Stimulated activated naive CD4-positive, alpha-beta T cell (primary cell): ENCODE measurements around the gene PACSIN1.

Experiments used
- DNase-seq, 6 experiments: peaks; one replicate each; lab custom pipeline; 2025; lab: John Stamatoyannopoulos, UW

The PACSIN1 gene

DNA sequence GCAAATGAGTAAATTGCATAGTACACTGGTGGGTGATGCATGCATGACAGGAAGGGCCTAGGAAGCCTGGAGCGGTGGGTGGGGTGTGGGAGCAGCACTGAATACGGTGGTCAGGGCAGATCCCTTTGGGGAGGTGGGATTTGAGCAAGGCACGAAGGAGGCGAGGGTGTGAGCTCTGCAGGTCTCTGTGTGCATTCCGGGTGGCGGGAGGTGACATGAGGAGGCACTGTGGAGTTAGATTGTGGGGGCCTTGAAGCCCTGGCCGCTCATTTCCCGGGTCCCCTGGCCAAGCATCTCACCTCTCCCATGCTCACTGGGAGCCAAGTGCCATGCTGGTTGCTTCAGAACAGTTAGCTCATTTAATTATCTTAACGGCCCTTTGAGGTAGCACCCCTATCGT lies 96.5 kb downstream of the PACSIN1 start:
- no peak for DNase-seq

GRCh38 chr6:34562861-34563512 lies 97.1 kb downstream of the PACSIN1 start:
- no peak for DNase-seq

DNA sequence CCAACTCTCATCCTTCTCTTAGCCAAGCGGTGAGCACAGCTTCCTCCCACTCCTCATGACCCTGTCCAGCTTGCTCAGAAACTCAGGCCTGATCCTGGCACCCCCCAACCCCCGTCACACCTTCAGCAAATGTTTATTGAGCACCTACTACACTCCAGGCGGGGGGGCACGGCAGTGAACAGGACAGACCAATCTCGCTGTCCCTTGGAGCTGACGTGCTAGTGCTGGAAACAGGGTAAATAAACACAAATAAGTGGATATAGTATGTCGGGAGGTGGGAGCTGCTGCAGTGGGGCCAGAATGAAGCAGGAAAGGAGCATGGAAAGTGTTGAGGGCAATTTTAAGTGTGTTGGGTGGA lies 97.6 kb downstream of the PACSIN1 start:
- no peak for DNase-seq

DNA sequence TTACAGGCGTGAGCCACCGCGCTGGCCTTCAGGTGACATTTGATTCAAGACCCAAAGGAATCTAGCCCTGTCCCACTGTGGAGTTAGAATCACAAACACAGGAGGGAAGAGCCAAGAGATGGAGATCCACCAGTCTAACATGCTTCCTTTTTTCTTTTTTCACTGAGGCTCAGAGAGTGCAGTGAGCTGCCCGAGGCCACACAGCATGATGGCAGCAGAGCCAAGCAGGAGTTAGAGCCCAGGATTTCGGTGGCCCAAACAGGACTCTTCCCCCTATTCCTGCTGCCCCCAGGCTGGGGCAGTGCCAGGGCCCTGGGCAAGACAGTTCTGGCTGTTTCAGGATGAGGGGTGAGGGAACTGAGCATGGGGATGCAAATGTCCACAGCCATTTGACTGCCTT lies 98.3 kb downstream of the PACSIN1 start:
- no peak for DNase-seq

- DNase-seq = no peak
Measured at GRCh38 chr6:34565722-34566137, 99.9 kb downstream of the PACSIN1 start.

- no peak for DNase-seq
Measured at GRCh38 chr6:34566830-34567546, 101.1 kb downstream of the PACSIN1 start.

DNA sequence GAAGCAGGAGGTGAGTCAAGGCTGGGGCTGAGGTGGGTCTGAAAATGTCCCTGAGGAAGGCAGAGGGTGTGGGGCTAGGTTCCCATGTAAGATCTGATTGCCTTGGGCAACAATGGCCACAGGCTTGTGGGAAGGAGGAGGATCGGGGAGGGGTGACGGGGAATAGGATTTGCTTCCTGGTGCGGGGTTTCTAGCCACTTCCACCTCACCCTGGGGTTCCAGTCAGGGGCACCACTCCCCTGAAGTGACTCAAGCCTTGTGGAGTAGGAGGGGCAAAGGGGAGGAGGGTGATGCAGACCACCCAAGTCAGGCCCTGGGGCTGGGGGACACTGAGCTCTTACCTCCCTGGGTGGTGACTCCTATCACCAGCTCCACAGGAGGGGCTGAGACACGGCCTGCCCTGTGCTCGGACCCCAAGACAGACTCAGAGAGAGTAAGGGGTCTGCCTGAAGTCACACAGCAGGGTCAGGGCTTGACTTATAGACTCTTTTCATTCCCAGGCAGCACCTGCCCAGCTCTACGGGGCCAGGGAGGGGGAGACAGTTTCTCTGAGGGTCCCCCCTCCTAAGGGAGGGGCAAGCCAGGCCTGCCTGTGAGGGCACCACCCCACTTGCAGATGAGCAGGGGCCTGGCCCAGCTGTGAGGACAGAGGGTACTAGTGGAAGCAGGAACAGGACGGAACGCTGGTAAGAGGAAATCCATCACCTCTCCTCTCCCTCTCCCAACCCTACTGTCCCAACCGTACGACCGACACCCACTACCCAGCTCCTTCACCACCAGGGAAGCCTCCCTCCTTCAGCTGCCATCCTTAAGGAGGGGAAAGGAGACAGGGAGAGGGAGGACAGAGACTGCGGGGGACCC lies 102.7 kb downstream of the PACSIN1 start:
- no peak for DNase-seq

- no peak for DNase-seq
Measured at GRCh38 chr6:34569361-34569973, 103.6 kb downstream of the PACSIN1 start.

DNA sequence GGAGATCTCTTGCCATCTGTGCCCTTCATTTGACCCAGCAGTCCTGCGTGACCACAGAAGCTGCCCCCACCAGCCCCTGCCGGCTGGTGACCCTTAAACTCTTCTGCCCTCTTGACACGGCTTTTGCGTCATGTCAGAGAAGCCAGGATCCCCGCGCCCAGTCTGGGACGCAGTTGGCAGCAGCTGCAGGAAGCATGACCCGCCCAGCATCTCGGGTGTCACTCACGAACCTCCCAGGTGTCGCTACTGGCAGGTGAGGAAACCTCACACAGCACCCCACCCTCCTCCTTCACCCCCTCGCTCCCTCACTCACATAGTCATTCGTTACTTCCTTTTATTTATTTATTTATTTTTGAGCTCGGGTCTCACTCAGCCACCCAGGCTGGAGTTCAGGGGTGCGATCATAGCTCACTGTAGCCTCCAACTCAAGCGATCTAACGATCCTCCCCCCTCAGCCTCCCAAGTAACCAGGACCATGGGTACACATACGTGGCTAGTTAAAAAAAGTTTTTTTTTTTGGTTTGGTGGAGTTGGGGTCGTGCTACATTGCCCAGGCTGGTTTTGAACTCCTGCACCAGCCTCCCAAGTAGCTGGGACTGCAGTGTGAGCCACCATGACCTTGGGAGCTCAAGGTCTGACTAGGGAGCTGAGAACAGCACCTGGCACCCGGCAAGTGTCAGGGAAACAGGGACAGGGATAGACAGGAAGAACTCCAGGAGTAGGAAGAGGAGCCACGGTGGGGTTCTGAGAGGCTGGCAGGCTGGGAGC lies 104.4 kb downstream of the PACSIN1 start:
- no peak for DNase-seq

GRCh38 chr6:34571388-34571787 lies 105.5 kb downstream of the PACSIN1 start:
- no peak for DNase-seq

DNA sequence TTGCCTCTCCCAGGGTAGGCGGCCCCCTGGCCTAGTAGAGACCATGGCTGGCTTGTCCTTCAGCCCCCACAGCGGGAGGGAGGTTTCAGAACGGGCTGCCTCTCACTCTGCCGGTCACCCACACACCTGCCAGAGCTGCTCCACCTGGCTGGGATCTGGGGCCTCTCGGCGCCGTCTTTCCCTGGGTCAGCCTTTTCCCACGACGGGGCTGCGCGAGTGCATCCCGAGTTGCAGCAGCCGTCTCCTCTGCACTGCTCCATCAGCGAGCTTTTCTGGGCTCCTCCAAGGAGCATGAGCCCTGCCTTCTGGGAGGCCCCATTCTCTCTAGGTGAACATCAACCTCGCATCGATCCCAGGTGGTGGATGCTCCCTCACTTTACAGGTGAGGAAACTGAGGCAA lies 106.1 kb downstream of the PACSIN1 start:
- no peak for DNase-seq

GRCh38 chr6:34572585-34572984 lies 106.7 kb downstream of the PACSIN1 start:
- DNase-seq = no peak

DNA sequence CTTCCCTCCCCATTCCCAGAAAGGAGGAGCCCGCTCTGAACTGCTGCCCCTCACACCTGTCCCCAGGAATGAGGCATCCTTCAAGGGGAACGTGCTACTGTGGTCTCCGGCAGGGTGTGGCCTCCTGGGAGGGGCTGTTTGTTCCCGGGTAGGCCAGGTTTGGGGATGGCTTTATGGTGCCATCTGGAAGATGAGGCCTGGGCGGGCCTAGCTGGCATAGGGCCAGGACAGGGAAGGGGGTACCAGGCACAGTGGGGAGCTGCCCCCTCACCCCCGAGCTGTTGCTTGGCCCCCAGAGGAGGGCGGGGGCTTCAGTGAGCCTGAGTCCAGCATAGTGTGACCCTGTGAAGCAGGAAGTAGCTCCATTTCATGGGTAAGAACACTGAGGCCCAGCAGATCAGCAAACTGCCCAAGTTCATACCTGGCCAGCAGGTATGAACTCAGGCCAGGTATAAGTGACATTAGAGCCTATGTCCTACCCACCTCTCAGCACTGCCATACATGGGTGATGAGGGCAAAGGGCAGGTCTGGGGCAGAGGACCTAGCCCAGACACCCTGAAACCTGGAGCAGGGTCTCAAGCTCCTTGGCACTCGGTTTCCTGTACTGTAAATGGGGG lies 107.8 kb downstream of the PACSIN1 start:
- no peak for DNase-seq

DNA sequence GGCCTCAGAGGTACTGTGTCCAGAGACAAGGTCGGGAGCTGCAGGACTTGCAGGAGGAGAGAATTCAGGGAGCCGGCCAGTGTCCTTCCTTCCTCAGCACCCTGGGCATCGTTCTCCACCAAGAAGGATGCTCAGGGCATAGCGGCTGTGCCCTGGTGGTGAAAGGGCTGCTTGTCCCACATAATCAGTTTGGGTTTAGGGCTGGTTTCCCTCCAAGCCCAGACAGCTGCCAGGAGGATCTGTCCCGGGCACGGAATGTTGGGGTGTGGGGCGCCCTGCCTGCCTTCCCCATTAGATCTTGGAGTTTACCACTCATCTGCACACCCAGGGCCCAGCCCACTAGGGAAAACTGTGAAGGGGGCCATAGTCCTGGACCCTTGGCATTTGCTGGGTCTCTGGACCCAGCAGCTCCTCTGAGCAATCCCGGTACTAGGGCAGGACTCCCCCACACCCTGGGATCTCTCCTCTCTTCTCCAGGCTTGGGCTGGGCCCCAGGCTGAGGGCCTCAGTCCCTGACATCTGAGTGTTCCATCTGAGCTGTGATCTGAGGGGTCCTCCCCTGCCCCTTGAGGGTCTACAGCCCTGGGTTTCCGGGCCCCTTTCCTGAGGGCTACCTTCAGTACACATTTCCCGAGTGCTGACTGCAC lies 108.9 kb downstream of the PACSIN1 start:
- no peak for DNase-seq

DNA sequence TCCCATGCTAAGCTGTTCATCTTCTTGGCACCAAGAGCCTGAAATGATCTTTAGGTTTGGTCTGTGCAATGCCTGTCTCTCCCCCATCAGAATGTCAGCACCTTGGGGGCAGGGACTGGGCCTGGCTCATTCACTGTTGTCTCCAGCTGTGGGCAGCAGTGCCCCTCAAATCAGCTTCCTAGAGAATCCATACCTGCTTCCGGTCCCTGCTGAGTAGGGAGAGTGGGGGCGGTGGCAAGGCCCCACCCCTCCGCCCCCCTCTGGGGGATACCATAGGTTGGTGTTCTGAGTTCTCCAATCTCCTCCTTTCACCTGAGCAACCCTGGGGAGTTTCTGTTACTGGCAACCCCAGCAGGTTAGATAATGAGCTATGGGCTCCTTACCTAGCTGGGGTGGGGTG lies 109.5 kb downstream of the PACSIN1 start:
- DNase-seq = no peak

DNA sequence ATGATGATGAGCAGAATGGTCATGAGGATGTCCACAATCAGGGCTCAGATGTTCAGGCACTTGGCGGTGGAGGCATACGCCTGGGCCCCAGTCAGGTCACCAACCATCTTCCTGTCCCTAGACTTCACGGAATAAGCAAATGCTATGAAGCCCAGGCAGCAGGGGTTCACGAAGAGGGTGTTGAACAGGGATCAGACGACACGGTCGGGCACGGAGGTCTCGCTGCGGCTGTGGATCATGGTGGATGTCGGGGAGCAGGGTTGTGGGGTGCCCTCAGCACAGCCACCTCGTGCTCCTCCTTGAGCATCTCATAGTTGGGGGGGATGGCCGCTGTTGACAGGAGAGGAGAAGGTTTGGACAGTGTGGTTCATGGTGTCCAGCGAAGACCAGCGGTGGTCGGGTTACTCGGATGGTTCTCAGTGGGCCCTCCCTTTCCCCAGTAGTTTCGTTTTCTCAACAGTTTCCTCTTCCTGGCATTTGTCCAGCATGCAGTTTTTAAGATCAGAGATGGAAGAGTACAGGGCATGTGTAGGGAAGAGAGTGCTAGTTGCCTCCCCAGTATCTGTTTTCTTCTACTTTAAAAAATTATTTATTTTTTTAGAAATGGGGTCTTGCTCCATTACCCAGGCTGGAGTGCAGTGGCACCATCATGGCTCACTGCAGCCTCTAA lies 110.5 kb downstream of the PACSIN1 start:
- DNase-seq = no peak

DNA sequence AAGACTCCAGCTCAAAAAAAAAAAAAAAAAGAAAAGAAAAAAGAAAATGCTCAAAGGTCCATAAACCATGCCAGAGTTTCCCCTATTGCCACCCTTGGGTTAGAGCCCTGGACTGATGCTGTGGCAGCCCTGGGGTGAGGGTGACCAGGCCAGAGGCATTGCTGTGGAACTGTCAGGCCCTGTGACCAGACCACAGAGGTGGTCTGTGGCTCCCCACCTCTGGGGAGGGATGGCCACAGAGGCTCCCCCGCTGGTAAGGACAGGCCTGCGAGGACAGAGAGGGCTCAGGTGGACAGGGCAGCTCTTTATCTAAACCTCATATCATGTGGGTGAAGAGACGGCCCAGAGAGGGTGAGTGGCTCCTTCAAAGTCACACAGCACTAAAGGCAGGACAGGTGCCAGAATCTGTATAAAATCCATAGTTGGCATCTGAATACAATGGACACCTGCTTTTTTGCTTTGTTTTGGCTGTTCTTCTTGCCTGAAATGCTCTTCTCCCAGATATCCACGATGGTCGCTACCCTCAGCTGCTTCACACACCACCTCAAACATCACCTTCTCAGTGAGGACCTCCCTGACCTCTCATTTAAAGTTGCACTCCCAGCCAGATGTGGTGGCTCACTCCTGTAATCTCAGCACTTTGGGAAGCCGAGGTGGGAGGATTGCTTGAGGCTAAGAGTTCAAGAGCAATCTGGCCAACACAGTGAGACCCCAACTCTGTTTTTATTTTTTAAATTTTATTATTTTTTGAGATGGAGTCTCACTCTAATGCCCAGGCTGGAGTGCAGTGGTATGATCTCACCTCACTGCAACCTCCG lies 112.8 kb downstream of the PACSIN1 start:
- DNase-seq = no peak

DNA sequence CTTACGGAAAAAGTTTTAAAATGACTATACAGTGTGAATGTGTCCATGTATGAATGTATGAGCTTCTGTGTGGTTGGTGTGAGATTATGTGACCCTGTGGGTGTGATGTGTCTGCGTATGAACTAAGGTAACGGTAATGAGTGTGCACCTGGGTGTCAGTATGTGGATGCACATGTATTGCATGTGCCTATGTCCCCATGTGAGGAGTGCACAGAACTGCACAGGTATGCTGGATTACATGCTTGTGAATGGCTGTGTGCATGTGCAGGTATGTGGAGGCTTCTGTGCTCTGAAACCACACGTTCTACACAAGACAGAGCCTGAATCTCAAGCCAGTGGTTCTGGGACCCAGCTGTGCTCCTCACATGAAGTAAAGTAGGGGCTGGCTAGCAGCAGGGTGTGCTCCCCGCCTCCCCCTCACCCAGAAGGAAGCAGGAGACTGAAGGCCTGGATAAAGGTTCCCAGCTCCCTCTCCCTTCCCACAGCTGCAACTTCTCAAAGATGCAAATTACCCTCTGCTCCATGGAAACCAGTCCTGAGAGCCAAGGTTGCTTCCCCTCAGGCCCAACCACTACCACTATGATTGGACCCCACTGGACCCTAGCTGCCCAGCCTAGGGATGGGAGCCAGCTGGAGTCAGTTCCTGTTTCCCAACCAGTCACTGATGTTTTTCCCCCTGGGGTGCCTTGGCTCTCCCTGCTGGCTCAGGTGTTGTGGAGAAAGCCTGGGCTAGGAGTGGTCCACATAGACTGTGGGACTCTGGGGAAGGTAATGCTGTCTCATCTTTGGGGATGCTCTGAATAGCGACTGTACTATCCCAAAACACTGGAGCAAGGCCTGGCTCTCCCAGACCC lies 115.1 kb downstream of the PACSIN1 start:
- no peak for DNase-seq

GRCh38 chr6:34581561-34581920 lies 115.7 kb downstream of the PACSIN1 start:
- no peak for DNase-seq
